Osteocyte (in vitro differentiated cells): Measurements from ENCODE around the gene C10orf71. TPM values are rescaled to one million over a fixed set of nuclear protein-coding genes. Genes with fewer than 3 reads are reported as not detected.
A peak's percentile ranks its signal among the peaks of the same experiment; 100 is the strongest.

Experiments
- DNase-seq: peaks from one replicate; pipeline ENCODE4 v3.0.0; 2021; ENCODE audit warnings: mixed read lengths; ENCODE audit not compliant: unreplicated experiment; ENCODE audit errors: extremely low spot score
- H3K27ac Mint-ChIP-seq: one replicate; pipeline ENCODE4 v1.8.0; 2021; ENCODE audit warnings: mild to moderate bottlenecking, mixed read lengths; ENCODE audit not compliant: unreplicated experiment
- H3K27me3 Mint-ChIP-seq: one replicate; pipeline ENCODE4 v1.8.0; 2021; ENCODE audit warnings: mixed read lengths; ENCODE audit not compliant: unreplicated experiment
- H3K36me3 Mint-ChIP-seq: one replicate; pipeline ENCODE4 v1.8.0; 2021; ENCODE audit warnings: mixed read lengths; ENCODE audit not compliant: unreplicated experiment
- H3K4me1 Mint-ChIP-seq: one replicate; pipeline ENCODE4 v1.8.0; 2021; ENCODE audit warnings: mixed read lengths; ENCODE audit not compliant: unreplicated experiment
- H3K4me3 Mint-ChIP-seq: one replicate; pipeline ENCODE4 v1.8.0; 2021; ENCODE audit warnings: mild to moderate bottlenecking, moderate library complexity, mixed read lengths; ENCODE audit not compliant: unreplicated experiment
- H3K9me3 Mint-ChIP-seq: one replicate; pipeline ENCODE4 v1.8.0; 2021; ENCODE audit warnings: mixed read lengths; ENCODE audit not compliant: unreplicated experiment
- total RNA-seq: library from RNA; stranded (reverse); gene quantifications from 2 replicates; pipeline ENCODE4 v1.2.1, GENCODE V29; 2021
- TF ChIP-seq, protein P1 (sequence below): fragments of 200-600 bp; sonication (generic); IDR thresholded peaks from 2 replicates; pipeline ENCODE4 v1.5.0; 2021; ENCODE audit warnings: antibody characterized with exemption, mild to moderate bottlenecking, moderate library complexity

The C10orf71 gene
- total RNA-seq, 1 donor from 2014 or later: not detected

DNA sequence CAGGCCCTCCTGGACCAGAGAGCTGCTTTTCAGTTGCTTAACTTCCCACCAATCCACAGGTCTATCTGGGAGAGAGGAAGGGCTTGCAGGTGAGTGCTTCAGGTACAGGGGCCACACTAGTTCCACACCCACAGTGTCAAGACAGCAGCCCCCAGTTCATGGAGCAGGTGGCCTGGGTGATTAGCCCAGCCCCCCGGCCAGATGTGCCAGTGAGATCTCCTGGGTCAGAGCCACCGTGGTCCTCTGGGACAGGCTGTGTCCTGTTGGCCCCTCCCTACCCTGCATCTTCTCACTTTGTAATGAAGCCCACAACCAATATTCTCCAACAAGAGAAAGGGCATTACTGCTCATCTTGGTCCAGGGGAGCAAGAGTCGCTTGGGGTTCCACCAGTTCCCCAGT is 66.3 kb downstream of the C10orf71 start:
- Mint-ChIP-seq H3K4me1 (peaks cover 18% of the 10 kb centered on the region), H3K27ac (no peak overlapping the region), H3K4me3 (no peak overlapping the region), H3K36me3 (no peaks in the 10 kb centered on the region), H3K27me3 (no peaks in the 10 kb centered on the region), H3K9me3 (no peaks in the 10 kb centered on the region)
- TF ChIP-seq, protein P1, sequence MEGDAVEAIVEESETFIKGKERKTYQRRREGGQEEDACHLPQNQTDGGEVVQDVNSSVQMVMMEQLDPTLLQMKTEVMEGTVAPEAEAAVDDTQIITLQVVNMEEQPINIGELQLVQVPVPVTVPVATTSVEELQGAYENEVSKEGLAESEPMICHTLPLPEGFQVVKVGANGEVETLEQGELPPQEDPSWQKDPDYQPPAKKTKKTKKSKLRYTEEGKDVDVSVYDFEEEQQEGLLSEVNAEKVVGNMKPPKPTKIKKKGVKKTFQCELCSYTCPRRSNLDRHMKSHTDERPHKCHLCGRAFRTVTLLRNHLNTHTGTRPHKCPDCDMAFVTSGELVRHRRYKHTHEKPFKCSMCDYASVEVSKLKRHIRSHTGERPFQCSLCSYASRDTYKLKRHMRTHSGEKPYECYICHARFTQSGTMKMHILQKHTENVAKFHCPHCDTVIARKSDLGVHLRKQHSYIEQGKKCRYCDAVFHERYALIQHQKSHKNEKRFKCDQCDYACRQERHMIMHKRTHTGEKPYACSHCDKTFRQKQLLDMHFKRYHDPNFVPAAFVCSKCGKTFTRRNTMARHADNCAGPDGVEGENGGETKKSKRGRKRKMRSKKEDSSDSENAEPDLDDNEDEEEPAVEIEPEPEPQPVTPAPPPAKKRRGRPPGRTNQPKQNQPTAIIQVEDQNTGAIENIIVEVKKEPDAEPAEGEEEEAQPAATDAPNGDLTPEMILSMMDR: no peak
- no peak for DNase-seq

DNA sequence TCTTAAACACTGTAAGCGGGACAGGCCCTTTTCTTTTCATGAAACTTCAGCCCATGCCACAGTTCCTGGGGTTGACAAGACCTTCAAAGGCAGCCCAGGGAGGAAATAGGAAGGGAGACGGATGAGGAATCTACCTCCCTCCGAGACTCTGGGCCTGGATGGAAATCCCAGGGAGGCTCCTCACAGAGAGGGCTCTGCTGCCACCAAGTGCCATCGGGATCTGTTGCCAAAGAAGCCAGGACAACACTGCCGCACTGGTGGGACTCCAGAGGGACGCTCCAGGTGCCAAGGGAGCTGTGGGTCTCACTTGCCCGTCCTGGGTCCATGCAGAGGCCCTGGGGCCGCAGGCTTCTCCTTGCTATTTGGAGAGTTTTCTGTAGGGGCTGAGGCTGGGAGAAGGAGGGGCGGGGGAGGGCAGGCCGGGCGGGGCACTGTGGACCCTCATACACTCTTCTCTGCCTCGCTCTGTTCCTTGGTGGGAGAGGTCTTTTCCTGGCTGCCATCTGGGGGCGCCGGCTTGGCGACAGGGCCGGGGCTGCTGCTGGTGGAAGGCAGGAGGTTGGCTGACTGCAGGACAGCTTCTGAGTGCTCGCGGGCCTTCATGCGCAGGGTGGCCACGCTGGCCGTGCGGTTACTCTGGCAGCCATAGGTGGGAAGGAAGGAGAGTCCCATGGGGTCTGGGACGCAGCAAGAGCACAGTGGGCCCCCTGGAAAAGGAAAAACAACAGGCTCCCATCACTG is 66.9 kb downstream of the C10orf71 start:
- H3K4me3 Mint-ChIP-seq: no peak overlapping the region
- H3K27ac Mint-ChIP-seq: no peak overlapping the region
- H3K4me1 Mint-ChIP-seq: peaks cover 17% of the 10 kb centered on the region
- DNase-seq: peak; percentile 81
- no peaks in the 10 kb centered on the region for H3K27me3 Mint-ChIP-seq
- H3K36me3 Mint-ChIP-seq: no peaks in the 10 kb centered on the region
- TF ChIP-seq, protein P1: no peak
- no peaks in the 10 kb centered on the region for H3K9me3 Mint-ChIP-seq

DNA sequence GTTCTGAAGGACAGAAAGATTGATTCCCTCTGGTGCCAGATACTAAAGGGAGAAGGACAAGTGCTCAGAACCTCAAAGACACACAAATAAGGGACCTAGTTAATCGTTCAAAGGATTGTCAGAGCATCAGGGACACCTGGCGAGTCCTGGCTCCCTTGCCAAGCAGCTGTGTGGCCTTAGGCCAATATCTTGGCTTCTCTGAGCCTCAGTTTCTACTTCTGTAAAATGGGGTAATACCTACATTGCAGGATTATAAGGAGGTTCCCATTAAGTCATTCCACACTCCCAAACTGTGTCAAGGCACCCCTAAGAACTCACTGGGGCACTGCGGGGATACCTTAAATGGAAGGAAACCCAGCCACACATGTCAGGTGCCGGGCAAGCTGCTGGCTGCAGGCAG is 67.5 kb downstream of the C10orf71 start:
- Mint-ChIP-seq H3K27me3 (no peaks in the 10 kb centered on the region), H3K4me1 (peaks cover 15% of the 10 kb centered on the region), H3K27ac (no peak overlapping the region), H3K4me3 (no peak overlapping the region), H3K36me3 (no peaks in the 10 kb centered on the region), H3K9me3 (no peaks in the 10 kb centered on the region)
- DNase-seq: peak; percentile 38
- TF ChIP-seq, protein P1: no peak

DNA sequence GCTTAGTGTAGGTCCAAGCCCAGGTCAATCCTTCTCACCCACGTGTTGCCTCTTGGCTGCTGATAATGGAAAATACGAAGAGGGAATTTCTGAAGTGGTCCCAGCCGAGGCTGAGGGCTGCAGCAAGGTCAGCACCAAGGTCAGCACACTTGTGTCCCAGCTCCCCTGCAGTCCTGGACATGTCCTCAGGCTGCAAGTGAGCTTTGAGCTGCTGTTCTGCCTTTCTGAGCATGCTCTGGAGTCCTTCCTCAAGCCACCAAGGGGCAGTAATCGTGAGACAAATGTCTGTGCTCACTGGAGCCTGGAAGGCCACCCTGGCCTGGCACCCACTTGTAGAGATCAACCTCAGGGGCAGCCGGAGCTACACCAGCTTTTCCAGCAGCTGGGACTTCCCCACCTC is 68.6 kb downstream of the C10orf71 start:
- Mint-ChIP-seq H3K27ac (no peak overlapping the region), H3K4me3 (no peak overlapping the region), H3K4me1 (peaks cover 15% of the 10 kb centered on the region), H3K27me3 (peaks cover 5% of the 10 kb centered on the region), H3K9me3 (no peaks in the 10 kb centered on the region), H3K36me3 (no peaks in the 10 kb centered on the region)
- DNase-seq: peak; percentile 67
- TF ChIP-seq, protein P1: no peak

DNA sequence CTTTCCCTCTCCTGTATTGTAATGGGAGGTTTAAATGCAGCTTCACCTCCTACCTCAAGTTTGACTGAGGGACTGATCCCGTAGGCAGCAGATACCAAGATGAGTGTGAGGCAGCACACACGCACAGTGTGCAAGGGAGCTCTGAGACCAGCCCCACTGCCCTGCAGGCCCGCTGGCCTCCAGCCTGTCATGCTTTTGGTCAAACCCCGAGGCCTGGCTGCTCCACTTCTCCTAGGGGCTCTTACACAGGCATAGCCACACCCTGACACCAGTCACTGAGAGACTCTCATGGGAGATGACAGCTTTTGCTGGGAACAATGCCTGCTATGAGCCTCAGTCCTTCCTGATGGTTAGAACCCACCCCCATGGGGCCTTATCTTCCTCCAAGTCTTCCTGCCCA is 69.3 kb downstream of the C10orf71 start:
- no peaks in the 10 kb centered on the region for H3K9me3 Mint-ChIP-seq
- H3K4me1 Mint-ChIP-seq: peaks cover 15% of the 10 kb centered on the region
- H3K27me3 Mint-ChIP-seq: peaks cover 10% of the 10 kb centered on the region
- DNase-seq: peak; percentile 66
- no peak overlapping the region for H3K27ac Mint-ChIP-seq
- H3K4me3 Mint-ChIP-seq: no peak overlapping the region
- no peaks in the 10 kb centered on the region for H3K36me3 Mint-ChIP-seq
- TF ChIP-seq, protein P1: no peak
